ENCODE results near the gene TDO2.

GRCh38 chr4:155966171-155966570 lies 62.7 kb downstream of the TDO2 start:
- TF ChIP-seq CTCF (IDR thresholded peaks at IDR 0.05): no peak
- no peak for TF ChIP-seq POLR2AphosphoS5 (IDR thresholded peaks at IDR 0.05)
- TF ChIP-seq EP300 (IDR thresholded peaks at IDR 0.05): no peak
- TF ChIP-seq POLR2A (IDR thresholded peaks at IDR 0.05; ENCODE audit: low read depth): no peak
